IMR-90 (cell line): Measurements from ENCODE around the gene MGLL. TPM values are rescaled to one million over a fixed set of nuclear protein-coding genes. Genes with fewer than 3 reads are reported as not detected.

Experiments used
- ATAC-seq: fragments of 200-7000 bp; cut with Tn5 transposase; 2 replicates; pipeline ENCODE4 v1.9.1; 2020; ENCODE audit warnings: low read depth, mild to moderate bottlenecking, moderate library complexity
- BruUV-seq: library from RNA; stranded (reverse); fragments of 400-500 nt; replicated peaks from 2 replicates; lab custom pipeline; 2021; lab: Mats Ljungman, UMichigan
- CTCF ChIA-PET: fragments of 300-600 bp; formaldehyde crosslinking; extraction: SDS; loops from one replicate; lab custom pipeline; 2021; ENCODE audit warnings: antibody characterized with exemption; lab: Yijun Ruan, JAX
- POLR2A ChIA-PET: fragments of 300-600 bp; sonication (Branson Sonifier 250); formaldehyde crosslinking; loops from one replicate; lab custom pipeline; 2022; ENCODE audit warnings: antibody characterized with exemption; ENCODE audit not compliant: unreplicated experiment; lab: Charles Lee
- DNase-seq: peaks from one replicate; pipeline ENCODE4 v3.0.0; 2013
- H2AFZ ChIP-seq: replicated peaks from 2 replicates; pipeline ENCODE3; 2013; ENCODE audit warnings: low read length, mild to moderate bottlenecking; ENCODE audit not compliant: poor library complexity
- H2AK5ac ChIP-seq: 2 replicates; pipeline ENCODE4 v1.6.1; 2013; ENCODE audit warnings: low read depth, low read length, inconsistent platforms
- H2AK9ac ChIP-seq: replicated peaks from 2 replicates; pipeline ENCODE3; 2013; ENCODE audit warnings: mild to moderate bottlenecking, low read depth, low read length, moderate library complexity; ENCODE audit not compliant: poor library complexity
- H2BK120ac ChIP-seq: 2 replicates; pipeline ENCODE4 v1.6.1; 2013; ENCODE audit warnings: low read depth, low read length, inconsistent platforms
- H2BK15ac ChIP-seq: 3 replicates; pipeline ENCODE4 v1.6.1; 2013; ENCODE audit warnings: low read depth, low read length, inconsistent platforms
- H2BK20ac ChIP-seq: 2 replicates; pipeline ENCODE4 v1.6.1; 2013; ENCODE audit warnings: low read depth, mild to moderate bottlenecking, inconsistent platforms, low read length, moderate library complexity
- H2BK5ac ChIP-seq: 2 replicates; pipeline ENCODE4 v1.6.1; 2013; ENCODE audit warnings: mild to moderate bottlenecking, low read depth, low read length, inconsistent platforms; ENCODE audit not compliant: poor library complexity, severe bottlenecking
- H3K14ac ChIP-seq: replicated peaks from 2 replicates; pipeline ENCODE4 v1.6.1; 2013; ENCODE audit warnings: low read depth, low read length, inconsistent platforms
- H3K18ac ChIP-seq: 2 replicates; pipeline ENCODE4 v1.6.1; 2013; ENCODE audit warnings: low read depth, low read length, control low read depth
- H3K23ac ChIP-seq: 2 replicates; pipeline ENCODE4 v1.6.1; 2013; ENCODE audit warnings: low read depth, low read length, inconsistent platforms
- H3K27ac ChIP-seq: 2 replicates; pipeline ENCODE4 v1.5.1; 2013; ENCODE audit warnings: mild to moderate bottlenecking, control low read depth, low read length; ENCODE audit not compliant: insufficient read depth
- H3K27me3 ChIP-seq: 2 replicates; pipeline ENCODE4 v1.6.1; 2013; ENCODE audit warnings: low read length; ENCODE audit not compliant: control insufficient read depth, insufficient read depth
- H3K36me3 ChIP-seq: 2 replicates; pipeline ENCODE4 v1.6.1; 2013; ENCODE audit warnings: low read length, mixed read lengths; ENCODE audit not compliant: control insufficient read depth, insufficient read depth
- H3K4ac ChIP-seq: 2 replicates; pipeline ENCODE4 v1.6.1; 2013; ENCODE audit warnings: low read depth, low read length, inconsistent platforms
- H3K4me1 ChIP-seq: 2 replicates; pipeline ENCODE4 v1.6.1; 2013; ENCODE audit warnings: low read length, mixed read lengths; ENCODE audit not compliant: control insufficient read depth, insufficient read depth
- H3K4me2 ChIP-seq: 2 replicates; pipeline ENCODE4 v1.6.1; 2013; ENCODE audit warnings: low read depth, mild to moderate bottlenecking, control low read depth, low read length, moderate library complexity
- H3K4me3 ChIP-seq: 2 replicates; pipeline ENCODE4 v1.5.1; 2013; ENCODE audit warnings: low read depth, mild to moderate bottlenecking, control low read depth, low read length, moderate library complexity; ENCODE audit not compliant: insufficient read depth
- H3K56ac ChIP-seq: 2 replicates; pipeline ENCODE4 v1.6.1; 2013; ENCODE audit warnings: low read length, inconsistent platforms; ENCODE audit not compliant: insufficient read depth; ENCODE audit errors: extremely low read depth
- H3K79me1 ChIP-seq, 2 experiments: 2 replicates each; pipeline ENCODE4 v1.6.1; 2013; ENCODE audit warnings: low read length in 2 of 2, inconsistent platforms in 1 of 2, low read depth in 1 of 2
- H3K9ac ChIP-seq: 2 replicates; pipeline ENCODE4 v1.6.1; 2013; ENCODE audit warnings: low read depth, low read length, control low read depth
- H3K9me1 ChIP-seq: 2 replicates; pipeline ENCODE4 v1.6.1; 2013; ENCODE audit warnings: low read length, inconsistent platforms; ENCODE audit not compliant: insufficient read depth
- H3K9me3 ChIP-seq: 2 replicates; pipeline ENCODE4 v1.6.1; 2013; ENCODE audit warnings: low read length; ENCODE audit not compliant: control insufficient read depth, insufficient read depth
- H4K20me1 ChIP-seq: 2 replicates; pipeline ENCODE4 v1.6.1; 2013; ENCODE audit warnings: low read length, inconsistent platforms; ENCODE audit not compliant: insufficient read depth
- H4K5ac ChIP-seq: 2 replicates; pipeline ENCODE4 v1.6.1; 2013; ENCODE audit warnings: mild to moderate bottlenecking, low read depth, low read length, control low read depth
- H4K8ac ChIP-seq, 2 experiments: 2 replicates each; pipeline ENCODE4 v1.6.1; 2013; ENCODE audit warnings: low read depth in 2 of 2, low read length in 2 of 2, control low read depth in 1 of 2, inconsistent platforms in 1 of 2
- H4K91ac ChIP-seq: 2 replicates; pipeline ENCODE4 v1.6.1; 2013; ENCODE audit warnings: low read depth, low read length, inconsistent platforms; ENCODE audit not compliant: insufficient read depth
- CHD1 ChIP-seq: IDR thresholded peaks from 2 replicates; pipeline ENCODE4 v1.6.1; 2012; ENCODE audit warnings: low read depth, low read length, improper control_type of control experiment
- CTCF ChIP-seq: conservative IDR thresholded peaks from 2 replicates; pipeline ENCODE4 v1.5.1; 2012; ENCODE audit warnings: mild to moderate bottlenecking, low read depth, low read length, improper control_type of control experiment
- RAD21 ChIP-seq: IDR thresholded peaks from 2 replicates; pipeline ENCODE4 v1.6.1; 2012; ENCODE audit warnings: low read length, improper control_type of control experiment
- SMC3 ChIP-seq: fragments of 150-350 bp; IDR thresholded peaks from 2 replicates; pipeline ENCODE4 v1.6.1; 2016; ENCODE audit warnings: low read depth, mild to moderate bottlenecking, antibody characterized with exemption, low read length, moderate library complexity
- WGBS, 2 experiments: methylation state at CpG; one replicate each; pipeline versions ENCODE4 v1.1.5 to v1.1.7; 2013; ENCODE audit warnings: missing lambda C conversion rate in 2 of 2; ENCODE audit not compliant: insufficient read length in 1 of 2; ENCODE audit errors: extremely low coverage in 2 of 2; 5-methylcytosine and 5-hydroxymethylcytosine counted together
- dilution Hi-C: fragments of 300-500 bp; cut with HindIII; formaldehyde crosslinking; loops from one replicate; pipeline ENCODE4 v1.14.3; 2018; ENCODE audit warnings: low sequenced_read_pairs; ENCODE audit not compliant: unreplicated experiment
- in situ Hi-C: fragments of 300-500 bp; cut with MboI; formaldehyde crosslinking; loops from 3 replicates; pipeline ENCODE4 v1.14.3; 2019; ENCODE audit warnings: low sequenced_read_pairs, inconsistent platforms, mixed read lengths
- intact Hi-C: fragments of 100-400 bp; cut with micrococcal nuclease; formaldehyde crosslinking; loops from 2 replicates; pipeline ENCODE4 v1.10.0; 2022
- polyA plus RNA-seq, 3 experiments: library from polyadenylated mRNA; depleted of rRNA; stranded (reverse); fragments of >200 nt; gene quantifications; 2 replicates each; pipeline ENCODE4 v1.2.3, GENCODE V29; 2012; ENCODE audit warnings: low replicate concordance in 1 of 3
- total RNA-seq: library from RNA; depleted of rRNA; stranded (reverse); fragments of >200 nt; gene quantifications from 2 replicates; pipeline ENCODE4 v1.2.3, GENCODE V29; 2012

Gene MGLL
- total and polyA plus RNA-seq, 2 of the 4 experiments (the other 2 are of a cell fraction) = 23.7 to 60.6 TPM

GRCh38 chr3:127791221-127791913 is 30.9 kb downstream of the MGLL start:
- ATAC-seq = peak; percentile 83
- Histone ChIP-seq H3K79me1 (peaks cover 34 to 87% of the 10 kb centered on the region in 2 experiments), H2AK5ac (peak overlapping the region; percentile 100), H3K27me3 (no peaks in the 10 kb centered on the region), H3K4me1 (peaks cover 31% of the 10 kb centered on the region), H2BK20ac (peak overlapping the region; percentile 100), H3K56ac (peak overlapping the region; percentile 92), H4K91ac (peak overlapping the region; percentile 100), H4K5ac (peak overlapping the region; percentile 98), H2BK5ac (peak overlapping the region; percentile 92), H3K9me1 (peaks cover 28% of the 10 kb centered on the region), H3K9me3 (no peaks in the 10 kb centered on the region), H2BK15ac (peak overlapping the region; percentile 100; the same call in 2 of the 3 replicates), H3K4me3 (no peak overlapping the region), H3K9ac (peak overlapping the region; percentile 82), H3K4me2 (peak overlapping the region; percentile 20), H4K20me1 (no peaks in the 10 kb centered on the region), H3K4ac (peak overlapping the region; percentile 99), H3K18ac (peak overlapping the region; percentile 98), H2AFZ (peak overlapping the region; percentile 19), H2BK120ac (peak overlapping the region; percentile 99), H3K27ac (peak overlapping the region; percentile 99), H4K8ac (peak overlapping the region; percentile 88 to 99), H3K14ac (peak overlapping the region; percentile 100), H3K23ac (peak overlapping the region; percentile 98; the same call in 1 of the 2 replicates), H2AK9ac (peak overlapping the region; percentile 13), H3K36me3 (peaks cover 5% of the 10 kb centered on the region; the same call in 1 of the 2 replicates)
- dilution Hi-C loops (no loop called here), intact Hi-C loops (loop anchor here (1.0 to 2.0 kb wide), 3 partner anchors 23 to 95 kb away; no protein-coding TSS in a partner anchor), in situ Hi-C loops (no loop called here)
- ChIA-PET CTCF (interaction anchor here (0.5 to 1.5 kb wide), 5 partner anchors 8 to 143 kb away, joined by 3 to 7 read pairs (median 4); partner anchors contain the start of gene MGLL), POLR2A (interaction anchor here (1.1 to 1.3 kb wide), 2 partner anchors 9 to 25 kb away, joined by 3 to 5 read pairs; no protein-coding TSS in a partner anchor)
- TF ChIP-seq SMC3 = peak; percentile 39
- peak; percentile 51 for TF ChIP-seq RAD21
- TF ChIP-seq CHD1 = no peak
- peak; percentile 40 for TF ChIP-seq CTCF
- WGBS, 2 experiments = 8% methylated on average over 2 of the region's 9 CpGs; no CpG with 5 or more reads in 1 of the 2 experiments
- no TSS peak for BruUV-seq
- DNase-seq = peak; percentile 90
